Brain microvascular endothelial cell (primary cell): ENCODE results near the gene SMARCA4.

Experiments used
- DNase-seq: peaks from one replicate; pipeline ENCODE4 v3.0.0-alpha.2; 2020
- H3K27ac ChIP-seq: fragments of 250-450 bp; sonication (Bioruptor Pico); 2 replicates; pipeline ENCODE4 v1.5.1; 2020; ENCODE audit warnings: mild to moderate bottlenecking, moderate library complexity
- H3K27me3 ChIP-seq: fragments of 250-450 bp; sonication (Bioruptor Pico); replicated peaks from 2 replicates; pipeline ENCODE4 v1.5.1; 2020; ENCODE audit warnings: mild to moderate bottlenecking
- H3K36me3 ChIP-seq: fragments of 250-450 bp; sonication (Bioruptor Pico); replicated peaks from 2 replicates; pipeline ENCODE4 v1.5.1; 2020; ENCODE audit warnings: mild to moderate bottlenecking
- H3K4me3 ChIP-seq: 2 replicates; pipeline ENCODE4 v1.5.1; 2011; ENCODE audit warnings: low read depth, mild to moderate bottlenecking, control low read depth, low read length, moderate library complexity
- in situ Hi-C: cut with HindIII; loops from 2 replicates; pipeline ENCODE4 v1.10.0; 2017; ENCODE audit warnings: low sequenced_read_pairs, low pct_ligation_motif_present
- TF ChIP-seq, protein P1 (sequence below): IDR thresholded peaks from 2 replicates; pipeline ENCODE4 v1.5.1; 2011; ENCODE audit warnings: low read depth, mild to moderate bottlenecking, moderate library complexity, low read length, control low read depth, inconsistent platforms; ENCODE audit errors: missing control alignments

Gene SMARCA4

DNA sequence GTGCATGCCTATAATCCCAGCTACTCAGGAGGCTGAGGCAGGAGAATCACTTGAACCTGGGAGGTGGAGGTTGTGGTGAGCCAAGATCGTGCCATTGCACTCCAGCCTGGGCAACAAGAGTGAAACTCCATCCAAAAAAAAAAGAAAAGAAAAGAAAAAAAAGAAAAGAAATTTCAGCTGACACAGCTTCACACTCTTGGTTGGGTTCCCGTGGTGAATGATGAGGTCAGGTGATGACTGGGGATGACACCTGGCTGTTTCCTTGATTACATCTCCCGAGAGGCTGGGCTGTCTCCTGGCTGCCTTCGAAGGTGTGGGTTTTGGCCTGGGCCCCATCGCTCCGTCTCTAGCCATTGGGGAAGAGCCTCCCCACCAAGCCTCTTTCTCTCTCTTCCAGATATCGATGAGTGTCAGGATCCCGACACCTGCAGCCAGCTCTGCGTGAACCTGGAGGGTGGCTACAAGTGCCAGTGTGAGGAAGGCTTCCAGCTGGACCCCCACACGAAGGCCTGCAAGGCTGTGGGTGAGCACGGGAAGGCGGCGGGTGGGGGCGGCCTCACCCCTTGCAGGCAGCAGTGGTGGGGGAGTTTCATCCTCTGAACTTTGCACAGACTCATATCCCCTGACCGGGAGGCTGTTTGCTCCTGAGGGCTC is 150.4 kb downstream of the SMARCA4 start:
- TF ChIP-seq, protein P1, sequence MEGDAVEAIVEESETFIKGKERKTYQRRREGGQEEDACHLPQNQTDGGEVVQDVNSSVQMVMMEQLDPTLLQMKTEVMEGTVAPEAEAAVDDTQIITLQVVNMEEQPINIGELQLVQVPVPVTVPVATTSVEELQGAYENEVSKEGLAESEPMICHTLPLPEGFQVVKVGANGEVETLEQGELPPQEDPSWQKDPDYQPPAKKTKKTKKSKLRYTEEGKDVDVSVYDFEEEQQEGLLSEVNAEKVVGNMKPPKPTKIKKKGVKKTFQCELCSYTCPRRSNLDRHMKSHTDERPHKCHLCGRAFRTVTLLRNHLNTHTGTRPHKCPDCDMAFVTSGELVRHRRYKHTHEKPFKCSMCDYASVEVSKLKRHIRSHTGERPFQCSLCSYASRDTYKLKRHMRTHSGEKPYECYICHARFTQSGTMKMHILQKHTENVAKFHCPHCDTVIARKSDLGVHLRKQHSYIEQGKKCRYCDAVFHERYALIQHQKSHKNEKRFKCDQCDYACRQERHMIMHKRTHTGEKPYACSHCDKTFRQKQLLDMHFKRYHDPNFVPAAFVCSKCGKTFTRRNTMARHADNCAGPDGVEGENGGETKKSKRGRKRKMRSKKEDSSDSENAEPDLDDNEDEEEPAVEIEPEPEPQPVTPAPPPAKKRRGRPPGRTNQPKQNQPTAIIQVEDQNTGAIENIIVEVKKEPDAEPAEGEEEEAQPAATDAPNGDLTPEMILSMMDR = no peak
- H3K27ac ChIP-seq = no peak overlapping the region
- peaks cover 99% of the 10 kb centered on the region for H3K36me3 ChIP-seq
- no peak for DNase-seq
- in situ Hi-C loops = no loop called here
- H3K4me3 ChIP-seq = no peak overlapping the region
- no peaks in the 10 kb centered on the region for H3K27me3 ChIP-seq

DNA sequence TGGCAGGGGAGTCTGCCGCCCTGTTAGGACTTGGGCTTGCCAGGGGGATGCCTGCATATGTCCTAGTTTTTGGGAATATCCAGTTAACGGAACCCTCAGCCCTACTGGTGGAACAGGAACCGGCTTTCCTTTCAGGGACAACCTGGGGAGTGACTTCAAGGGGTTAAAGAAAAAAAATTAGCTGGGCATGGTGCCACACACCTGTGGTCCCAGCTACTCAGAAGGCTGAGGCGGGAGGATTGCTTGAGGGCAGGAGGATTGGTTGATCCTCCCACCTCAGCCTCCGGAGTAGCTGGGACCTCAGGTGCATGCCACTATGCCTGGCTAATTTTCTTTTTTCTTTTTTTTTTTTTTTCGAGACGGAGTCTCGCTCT is 150.9 kb downstream of the SMARCA4 start:
- no peak for DNase-seq
- no peaks in the 10 kb centered on the region for H3K27me3 ChIP-seq
- TF ChIP-seq, protein P1 = no peak

More for the DNA sequence above, 150.9 kb downstream of the SMARCA4 start:
- in situ Hi-C loops = no loop called here
- Histone ChIP-seq H3K27ac (no peak overlapping the region), H3K4me3 (no peak overlapping the region), H3K36me3 (peaks cover 99% of the 10 kb centered on the region)
